CD8-positive, alpha-beta memory T cell (primary cell): Measurements from ENCODE around the gene GBP7. TPM values are rescaled to one million over a fixed set of nuclear protein-coding genes. Genes with fewer than 3 reads are reported as not detected.

Experiments
- CTCF ChIA-PET: fragments of 350-600 bp; sonication (Branson Sonifier 250); formaldehyde crosslinking; loops from one replicate; lab custom pipeline; 2021; ENCODE audit warnings: antibody characterized with exemption; lab: Charles Lee
- POLR2A ChIA-PET: fragments of 350-600 bp; sonication (Branson Sonifier 250); formaldehyde crosslinking; loops from one replicate; lab custom pipeline; 2021; ENCODE audit warnings: antibody characterized with exemption; lab: Charles Lee
- DNase-seq, 5 donors: peaks; one replicate each; pipeline versions ENCODE4 v3.0.0 to v3.0.0-alpha.2; 2020 to 2022; ENCODE audit warnings: mixed read lengths in 1 of 5
- H3K27ac ChIP-seq: one replicate; pipeline ENCODE4 v1.7.0; 2013; ENCODE audit warnings: low read depth, mild to moderate bottlenecking, low read length, moderate library complexity
- H3K27me3 ChIP-seq: 2 replicates; pipeline ENCODE4 v1.7.0; 2013; ENCODE audit warnings: low read length, mild to moderate bottlenecking; ENCODE audit not compliant: insufficient read depth, poor library complexity, severe bottlenecking
- H3K36me3 ChIP-seq: 2 replicates; pipeline ENCODE4 v1.7.0; 2013; ENCODE audit warnings: mild to moderate bottlenecking, low read length, moderate library complexity; ENCODE audit not compliant: insufficient read depth
- H3K4me1 ChIP-seq: 2 replicates; pipeline ENCODE4 v1.7.0; 2013; ENCODE audit warnings: mild to moderate bottlenecking, low read length, moderate library complexity; ENCODE audit not compliant: insufficient read depth
- H3K4me3 ChIP-seq: 2 replicates; pipeline ENCODE4 v1.7.0; 2013; ENCODE audit warnings: mild to moderate bottlenecking, low read length
- H3K9me3 ChIP-seq: 2 replicates; pipeline ENCODE4 v1.7.0; 2013; ENCODE audit warnings: mild to moderate bottlenecking, low read length
- H3K27ac Mint-ChIP-seq, 8 donors: one replicate each; pipeline ENCODE4 v1.8.0; 2020 to 2021; ENCODE audit warnings: mixed read lengths in 8 of 8, mild to moderate bottlenecking in 6 of 8, inconsistent platforms in 3 of 8, moderate library complexity in 3 of 8
- H3K27me3 Mint-ChIP-seq, 2 donors: one replicate each; pipeline ENCODE4 v1.8.0; 2020 to 2021; ENCODE audit warnings: mixed read lengths in 2 of 2, mild to moderate bottlenecking in 1 of 2, moderate library complexity in 1 of 2
- H3K36me3 Mint-ChIP-seq, 3 donors: one replicate each; pipeline ENCODE4 v1.8.0; 2020 to 2021; ENCODE audit warnings: mixed read lengths in 3 of 3, inconsistent platforms in 1 of 3, mild to moderate bottlenecking in 1 of 3
- H3K4me1 Mint-ChIP-seq, 3 donors: one replicate each; pipeline ENCODE4 v1.8.0; 2020 to 2021; ENCODE audit warnings: mixed read lengths in 3 of 3, inconsistent platforms in 1 of 3, mild to moderate bottlenecking in 1 of 3
- H3K4me3 Mint-ChIP-seq, 7 donors: one replicate each; pipeline ENCODE4 v1.8.0; 2020 to 2021; ENCODE audit warnings: mixed read lengths in 7 of 7, mild to moderate bottlenecking in 6 of 7, moderate library complexity in 4 of 7, inconsistent platforms in 2 of 7
- H3K9me3 Mint-ChIP-seq, 5 donors: one replicate each; pipeline ENCODE4 v1.8.0; 2020 to 2022; ENCODE audit warnings: mixed read lengths in 5 of 5, mild to moderate bottlenecking in 3 of 5, moderate library complexity in 2 of 5, inconsistent platforms in 1 of 5
- polyA plus RNA-seq: library from polyadenylated mRNA; unstranded; fragments of 300-500 nt; fragmentation: Illumina TruSeq; gene quantifications from one replicate; pipeline ENCODE4 v1.2.3, GENCODE V29; 2021
- total RNA-seq, 2 experiments: library from RNA; stranded (reverse); gene quantifications; one replicate each; pipeline ENCODE4 v1.2.3, GENCODE V29; 2021

The GBP7 gene
- total and polyA plus RNA-seq, 3 experiments from 2014 or later, result 0.09 to 0.13 TPM; not detected in 1

- Mint-ChIP-seq H3K27me3 (no peaks in the 10 kb centered on the region), H3K36me3 (peaks cover 0 to under 1% (median 0%) of the 10 kb centered on the region in 3 donors), H3K9me3 (no peaks in the 10 kb centered on the region), H3K4me1 (peaks cover 6 to 8% (median 6%) of the 10 kb centered on the region in 3 donors), H3K27ac (no peak overlapping the region), H3K4me3 (no peak overlapping the region)
- H3K4me1 ChIP-seq, result no peaks in the 10 kb centered on the region
- no peaks in the 10 kb centered on the region for H3K27me3 ChIP-seq
- no peak overlapping the region for H3K4me3 ChIP-seq
- no peak overlapping the region for H3K27ac ChIP-seq
- CTCF ChIA-PET, result interaction anchor here (1.6 kb wide), 1 partner anchor 272 kb away, joined by 6 read pairs; no protein-coding TSS in a partner anchor
- no peak for DNase-seq
- no peaks in the 10 kb centered on the region for H3K36me3 ChIP-seq
- H3K9me3 ChIP-seq, result no peaks in the 10 kb centered on the region
- POLR2A ChIA-PET, result no interaction called here
Measured at GRCh38 chr1:89087241-89087640, 88.6 kb downstream of the GBP7 start.

DNA sequence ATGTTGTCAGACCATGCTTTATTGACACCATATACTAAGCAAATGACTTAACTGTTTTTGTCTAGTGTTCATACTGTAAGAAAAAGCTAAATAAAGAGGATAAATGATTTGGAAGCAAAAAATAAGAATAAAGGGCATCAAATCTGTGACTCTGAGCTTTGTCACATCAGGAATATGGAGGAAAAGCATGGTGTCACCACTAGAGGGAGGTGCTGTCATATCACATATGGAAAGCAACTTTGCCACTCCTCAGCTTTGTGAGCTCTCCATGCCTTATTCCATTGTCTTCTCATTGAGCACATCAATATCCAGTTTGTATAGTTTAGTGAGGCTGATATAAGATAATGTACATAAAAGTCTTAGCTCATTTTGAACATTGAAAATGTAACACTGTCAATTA lies 90.0 kb downstream of the GBP7 start:
- ChIA-PET CTCF (interaction anchor here (0.7 to 2.1 kb wide), 12 partner anchors 14 to 367 kb away, joined by 3 to 18 read pairs (median 4); partner anchors contain the start of gene GBP1), POLR2A (no interaction called here)
- H3K36me3 Mint-ChIP-seq, result peaks cover 0 to 9% (median 0%) of the 10 kb centered on the region in 3 donors
- Histone ChIP-seq H3K27ac (no peak overlapping the region), H3K27me3 (no peaks in the 10 kb centered on the region), H3K4me3 (no peak overlapping the region), H3K4me1 (no peaks in the 10 kb centered on the region), H3K36me3 (no peaks in the 10 kb centered on the region), H3K9me3 (no peaks in the 10 kb centered on the region)
- no peaks in the 10 kb centered on the region for H3K9me3 Mint-ChIP-seq
- no peak overlapping the region for H3K27ac Mint-ChIP-seq
- H3K27me3 Mint-ChIP-seq, result no peaks in the 10 kb centered on the region
- no peak overlapping the region for H3K4me3 Mint-ChIP-seq
- peaks cover 6 to 8% (median 6%) of the 10 kb centered on the region in 3 donors for H3K4me1 Mint-ChIP-seq
- peak; percentile 8 to 56 (median 42) for DNase-seq

Other genes starting within 250 kb of the GBP7 start
- gene KYAT3, start 183.4 kb downstream of the GBP7 start, total RNA-seq, result 10 to 100 TPM; 56.1 to 62.0 TPM
- 25.9 TPM for gene KYAT3, start 183.4 kb downstream of the GBP7 start, polyA plus RNA-seq
- gene RBMXL1, start 183.4 kb downstream of the GBP7 start, total RNA-seq, result 10 to 100 TPM; 25.6 to 27.0 TPM
- 10.2 TPM for gene RBMXL1, start 183.4 kb downstream of the GBP7 start, polyA plus RNA-seq
- 10 to 100 TPM in 1 of 2 experiments, 1 to 10 TPM in 1; 8.4 to 12.1 TPM for gene GBP3, start 153.1 kb downstream of the GBP7 start, total RNA-seq
- 16.8 TPM for gene GBP3, start 153.1 kb downstream of the GBP7 start, polyA plus RNA-seq
- 10 to 100 TPM; 52.1 to 53.0 TPM for gene GBP1, start 110.8 kb downstream of the GBP7 start, total RNA-seq
- 77.4 TPM for gene GBP1, start 110.8 kb downstream of the GBP7 start, polyA plus RNA-seq
- gene GBP2, start 49.9 kb downstream of the GBP7 start, total RNA-seq, result 100 to 1,000 TPM; 155 to 165 TPM
- 148 TPM for gene GBP2, start 49.9 kb downstream of the GBP7 start, polyA plus RNA-seq
- gene GBP4, start 22.9 kb upstream of the GBP7 start, total RNA-seq, result 10 to 100 TPM; 24.2 to 26.6 TPM
- gene GBP4, start 22.9 kb upstream of the GBP7 start, polyA plus RNA-seq, result 48.3 TPM
- gene GBP5, start 96.9 kb upstream of the GBP7 start, total RNA-seq, result 10 to 100 TPM; 67.2 to 74.5 TPM
- 180 TPM for gene GBP5, start 96.9 kb upstream of the GBP7 start, polyA plus RNA-seq
- gene GBP6, start 188.1 kb upstream of the GBP7 start, total RNA-seq, result under 1 TPM; 0.13 to 0.22 TPM
- 0.63 TPM for gene GBP6, start 188.1 kb upstream of the GBP7 start, polyA plus RNA-seq